Neural cell (in vitro differentiated cells): ENCODE data around the gene PLCD1. TPM values are rescaled to one million over a fixed set of nuclear protein-coding genes. Genes with fewer than 3 reads are reported as not detected.

ENCODE experiments used
- H2AFZ ChIP-seq: fragments of 200-600, 300-800 bp; sonication (generic), shearing (Covaris generic); 2 replicates; pipeline ENCODE4 v1.6.0; 2014; ENCODE audit warnings: low read depth, mild to moderate bottlenecking, antibody characterized with exemption, low read length, moderate library complexity
- H3F3A ChIP-seq: fragments of 200-600 bp; shearing (Covaris generic); 2 replicates; pipeline ENCODE4 v1.6.1; 2016; ENCODE audit warnings: mild to moderate bottlenecking, moderate library complexity, mixed read lengths, antibody characterized with exemption, low read length; ENCODE audit not compliant: insufficient read depth, poor library complexity, severe bottlenecking
- H3K27ac ChIP-seq: fragments of 200-600, 300-800 bp; sonication (generic), shearing (Covaris generic); 2 replicates; pipeline ENCODE4 v1.5.1; 2014; ENCODE audit warnings: mild to moderate bottlenecking, low read length, moderate library complexity
- H3K27me3 ChIP-seq: fragments of 300-800, 200-600 bp; sonication (generic), shearing (Covaris generic); 2 replicates; pipeline ENCODE4 v1.6.0; 2014; ENCODE audit warnings: mild to moderate bottlenecking, low read depth, low read length, moderate library complexity; ENCODE audit not compliant: insufficient read depth
- H3K36me3 ChIP-seq: fragments of 300-800, 200-600 bp; sonication (generic), shearing (Covaris generic); 2 replicates; pipeline ENCODE4 v1.5.1; 2014; ENCODE audit warnings: mild to moderate bottlenecking, antibody characterized with exemption, low read length, moderate library complexity; ENCODE audit not compliant: insufficient read depth
- H3K4me2 ChIP-seq: fragments of 300-800, 200-600 bp; sonication (generic), shearing (Covaris generic); 2 replicates; pipeline ENCODE4 v1.6.0; 2014; ENCODE audit warnings: mild to moderate bottlenecking, low read length
- H3K4me3 ChIP-seq: fragments of 300-800, 200-600 bp; sonication (generic), shearing (Covaris generic); 2 replicates; pipeline ENCODE4 v1.5.1; 2014; ENCODE audit warnings: mild to moderate bottlenecking, low read length, moderate library complexity
- H3K79me2 ChIP-seq: fragments of 200-600 bp; shearing (Covaris generic); replicated peaks from 2 replicates; pipeline ENCODE4 v1.6.0; 2014; ENCODE audit warnings: mild to moderate bottlenecking, low read length, moderate library complexity; ENCODE audit not compliant: insufficient read depth
- H3K9ac ChIP-seq: fragments of 300-800, 200-600 bp; sonication (generic), shearing (Covaris generic); 2 replicates; pipeline ENCODE4 v1.6.1; 2016; ENCODE audit warnings: mild to moderate bottlenecking, low read length, mixed read lengths
- H3K9me2 ChIP-seq: fragments of 200-600 bp; shearing (Covaris generic); 2 replicates; pipeline ENCODE4 v1.6.1; 2016; ENCODE audit warnings: mild to moderate bottlenecking, low read length, mixed read lengths; ENCODE audit not compliant: insufficient read depth
- H3K9me3 ChIP-seq: fragments of 200-600, 300-800 bp; sonication (generic), shearing (Covaris generic); 2 replicates; pipeline ENCODE4 v1.6.1; 2016; ENCODE audit warnings: mild to moderate bottlenecking, mixed run types, low read length, moderate library complexity, mixed read lengths
- H4K20me1 ChIP-seq: fragments of 200-600 bp; shearing (Covaris generic); 2 replicates; pipeline ENCODE4 v1.6.1; 2016; ENCODE audit warnings: mild to moderate bottlenecking, mixed run types; ENCODE audit not compliant: insufficient read depth
- EP300 ChIP-seq: fragments of 450-650 bp; conservative IDR thresholded peaks from 2 replicates; pipeline ENCODE4 v1.6.1; 2014; ENCODE audit warnings: antibody characterized with exemption, mild to moderate bottlenecking, moderate library complexity; ENCODE audit not compliant: poor library complexity, severe bottlenecking
- EZH2 ChIP-seq: fragments of 200-600, 300-800 bp; shearing (Covaris generic), sonication (generic); IDR thresholded peaks from 2 replicates; pipeline ENCODE4 v1.6.1; 2014; ENCODE audit warnings: antibody characterized with exemption, low read length, borderline replicate concordance, mild to moderate bottlenecking; ENCODE audit not compliant: insufficient read depth, poor library complexity, severe bottlenecking
- MXI1 ChIP-seq: fragments of 450-650 bp; conservative IDR thresholded peaks from 2 replicates; pipeline ENCODE4 v1.6.1; 2014; ENCODE audit warnings: antibody characterized with exemption, mild to moderate bottlenecking; ENCODE audit not compliant: poor library complexity, severe bottlenecking
- POLR2AphosphoS5 ChIP-seq: IDR thresholded peaks from 2 replicates; pipeline ENCODE4 v1.6.1; 2012
- RAD21 ChIP-seq: fragments of 450-650 bp; conservative IDR thresholded peaks from 2 replicates; pipeline ENCODE4 v1.6.1; 2014; ENCODE audit warnings: antibody characterized with exemption, mild to moderate bottlenecking, moderate library complexity
- SMC3 ChIP-seq: fragments of 450-650 bp; conservative IDR thresholded peaks from 2 replicates; pipeline ENCODE4 v1.6.1; 2014; ENCODE audit warnings: antibody characterized with exemption, mild to moderate bottlenecking, moderate library complexity; ENCODE audit not compliant: poor library complexity
- TAF1 ChIP-seq: IDR thresholded peaks from 2 replicates; pipeline ENCODE4 v1.6.1; 2012; ENCODE audit warnings: low read depth
- polyA plus RNA-seq: library from polyadenylated mRNA; depleted of rRNA; stranded (reverse); fragments of >200 nt; gene quantifications from 2 replicates; pipeline ENCODE4 v1.2.3, GENCODE V29; 2014
- TF ChIP-seq, protein P1 (sequence below): fragments of 450-650 bp; IDR thresholded peaks from 2 replicates; pipeline ENCODE4 v1.5.1; 2014; ENCODE audit warnings: antibody characterized with exemption, mild to moderate bottlenecking, moderate library complexity; ENCODE audit not compliant: poor library complexity, severe bottlenecking
- TF ChIP-seq, protein P2 (sequence below): IDR thresholded peaks from 2 replicates; pipeline ENCODE4 v1.6.1; 2012; ENCODE audit warnings: borderline replicate concordance

PLCD1 gene
- polyA plus RNA-seq, 1 donor from 2014 or later: 4.6 TPM

DNA sequence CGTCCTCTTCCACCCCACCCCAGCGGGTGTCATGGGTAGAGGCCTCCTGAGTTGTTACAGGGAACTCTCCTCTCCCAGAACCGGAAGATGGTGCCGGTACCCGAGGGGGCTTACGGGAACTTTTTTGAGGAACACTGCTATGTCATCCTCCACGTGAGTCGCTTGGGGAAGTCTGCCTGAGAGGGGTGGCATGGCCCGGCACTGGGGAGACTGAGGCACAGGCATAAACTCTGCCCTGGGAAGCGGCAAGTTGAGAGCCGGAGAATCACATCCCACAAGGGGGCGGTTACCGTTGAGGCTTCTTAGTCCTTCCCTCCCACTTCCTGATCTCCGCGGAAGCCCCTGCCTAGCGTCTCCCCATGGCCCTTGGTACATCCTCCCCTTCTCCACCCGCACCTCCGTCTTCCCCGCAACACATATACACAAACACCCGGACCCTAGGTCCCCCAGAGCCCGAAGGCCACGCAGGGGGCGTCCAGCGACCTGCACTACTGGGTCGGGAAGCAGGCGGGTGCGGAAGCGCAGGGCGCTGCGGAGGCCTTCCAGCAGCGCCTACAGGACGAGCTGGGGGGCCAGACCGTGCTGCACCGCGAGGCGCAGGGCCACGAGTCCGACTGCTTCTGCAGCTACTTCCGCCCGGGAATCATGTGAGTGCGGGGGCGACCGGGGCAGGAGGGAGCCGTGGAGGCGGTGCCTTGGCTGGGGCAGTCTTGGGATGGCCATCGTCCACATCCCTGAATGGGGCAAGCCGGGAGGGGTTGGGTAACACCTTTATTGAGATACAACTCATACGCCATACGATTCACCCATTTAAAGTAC is 35.4 kb downstream of the PLCD1 start:
- H3K9me3 ChIP-seq: no peaks in the 10 kb centered on the region
- no peaks in the 10 kb centered on the region for H4K20me1 ChIP-seq
- no peak overlapping the region for H3K9ac ChIP-seq
- no peaks in the 10 kb centered on the region for H3K36me3 ChIP-seq
- no peaks in the 10 kb centered on the region for H3K27me3 ChIP-seq
- TF ChIP-seq, protein P1, sequence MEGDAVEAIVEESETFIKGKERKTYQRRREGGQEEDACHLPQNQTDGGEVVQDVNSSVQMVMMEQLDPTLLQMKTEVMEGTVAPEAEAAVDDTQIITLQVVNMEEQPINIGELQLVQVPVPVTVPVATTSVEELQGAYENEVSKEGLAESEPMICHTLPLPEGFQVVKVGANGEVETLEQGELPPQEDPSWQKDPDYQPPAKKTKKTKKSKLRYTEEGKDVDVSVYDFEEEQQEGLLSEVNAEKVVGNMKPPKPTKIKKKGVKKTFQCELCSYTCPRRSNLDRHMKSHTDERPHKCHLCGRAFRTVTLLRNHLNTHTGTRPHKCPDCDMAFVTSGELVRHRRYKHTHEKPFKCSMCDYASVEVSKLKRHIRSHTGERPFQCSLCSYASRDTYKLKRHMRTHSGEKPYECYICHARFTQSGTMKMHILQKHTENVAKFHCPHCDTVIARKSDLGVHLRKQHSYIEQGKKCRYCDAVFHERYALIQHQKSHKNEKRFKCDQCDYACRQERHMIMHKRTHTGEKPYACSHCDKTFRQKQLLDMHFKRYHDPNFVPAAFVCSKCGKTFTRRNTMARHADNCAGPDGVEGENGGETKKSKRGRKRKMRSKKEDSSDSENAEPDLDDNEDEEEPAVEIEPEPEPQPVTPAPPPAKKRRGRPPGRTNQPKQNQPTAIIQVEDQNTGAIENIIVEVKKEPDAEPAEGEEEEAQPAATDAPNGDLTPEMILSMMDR: no peak
- no peak overlapping the region for H3K4me2 ChIP-seq
- H3F3A ChIP-seq: no peaks in the 10 kb centered on the region
- H2AFZ ChIP-seq: no peak overlapping the region
- no peak overlapping the region for H3K27ac ChIP-seq
- no peaks in the 10 kb centered on the region for H3K79me2 ChIP-seq
- H3K9me2 ChIP-seq: no peaks in the 10 kb centered on the region
- no peak overlapping the region for H3K4me3 ChIP-seq

DNA sequence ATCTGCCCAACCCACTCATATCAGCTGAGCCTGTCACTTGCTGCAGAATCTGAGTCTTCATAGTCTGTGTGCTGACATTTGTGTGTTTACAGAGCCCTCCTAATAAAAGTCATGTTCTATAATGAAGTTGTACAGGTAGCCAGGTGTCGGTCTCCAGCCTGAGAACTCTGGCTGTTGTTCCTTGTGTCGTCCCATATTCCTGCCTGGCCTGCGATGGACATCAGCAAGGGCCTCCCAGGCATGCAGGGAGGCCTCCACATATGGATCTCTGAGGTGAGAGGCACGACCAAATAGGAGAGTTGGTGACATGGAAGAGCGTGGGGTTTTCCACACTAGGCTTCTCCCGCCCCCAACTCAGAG is 36.0 kb downstream of the PLCD1 start:
- H2AFZ ChIP-seq: no peak overlapping the region
- no peak overlapping the region for H3K9ac ChIP-seq

More for the DNA sequence above, 36.0 kb downstream of the PLCD1 start:
- Histone ChIP-seq H3K4me3 (no peak overlapping the region), H3K9me3 (no peaks in the 10 kb centered on the region), H3K4me2 (no peak overlapping the region), H4K20me1 (no peaks in the 10 kb centered on the region), H3K27me3 (no peaks in the 10 kb centered on the region), H3K27ac (no peak overlapping the region), H3F3A (no peaks in the 10 kb centered on the region), H3K79me2 (no peaks in the 10 kb centered on the region), H3K9me2 (no peaks in the 10 kb centered on the region), H3K36me3 (no peaks in the 10 kb centered on the region)
- TF ChIP-seq, protein P2, sequence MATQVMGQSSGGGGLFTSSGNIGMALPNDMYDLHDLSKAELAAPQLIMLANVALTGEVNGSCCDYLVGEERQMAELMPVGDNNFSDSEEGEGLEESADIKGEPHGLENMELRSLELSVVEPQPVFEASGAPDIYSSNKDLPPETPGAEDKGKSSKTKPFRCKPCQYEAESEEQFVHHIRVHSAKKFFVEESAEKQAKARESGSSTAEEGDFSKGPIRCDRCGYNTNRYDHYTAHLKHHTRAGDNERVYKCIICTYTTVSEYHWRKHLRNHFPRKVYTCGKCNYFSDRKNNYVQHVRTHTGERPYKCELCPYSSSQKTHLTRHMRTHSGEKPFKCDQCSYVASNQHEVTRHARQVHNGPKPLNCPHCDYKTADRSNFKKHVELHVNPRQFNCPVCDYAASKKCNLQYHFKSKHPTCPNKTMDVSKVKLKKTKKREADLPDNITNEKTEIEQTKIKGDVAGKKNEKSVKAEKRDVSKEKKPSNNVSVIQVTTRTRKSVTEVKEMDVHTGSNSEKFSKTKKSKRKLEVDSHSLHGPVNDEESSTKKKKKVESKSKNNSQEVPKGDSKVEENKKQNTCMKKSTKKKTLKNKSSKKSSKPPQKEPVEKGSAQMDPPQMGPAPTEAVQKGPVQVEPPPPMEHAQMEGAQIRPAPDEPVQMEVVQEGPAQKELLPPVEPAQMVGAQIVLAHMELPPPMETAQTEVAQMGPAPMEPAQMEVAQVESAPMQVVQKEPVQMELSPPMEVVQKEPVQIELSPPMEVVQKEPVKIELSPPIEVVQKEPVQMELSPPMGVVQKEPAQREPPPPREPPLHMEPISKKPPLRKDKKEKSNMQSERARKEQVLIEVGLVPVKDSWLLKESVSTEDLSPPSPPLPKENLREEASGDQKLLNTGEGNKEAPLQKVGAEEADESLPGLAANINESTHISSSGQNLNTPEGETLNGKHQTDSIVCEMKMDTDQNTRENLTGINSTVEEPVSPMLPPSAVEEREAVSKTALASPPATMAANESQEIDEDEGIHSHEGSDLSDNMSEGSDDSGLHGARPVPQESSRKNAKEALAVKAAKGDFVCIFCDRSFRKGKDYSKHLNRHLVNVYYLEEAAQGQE: no peak
- TF ChIP-seq RAD21 (no peak), POLR2AphosphoS5 (no peak), EZH2 (no peak), MXI1 (no peak), TAF1 (no peak), EP300 (no peak), SMC3 (no peak)
- TF ChIP-seq, protein P1: no peak
